Activated T-cell treated with anti-CD3 and anti-CD28 coated beads, Interleukin-2, amount 50 U/mL, for 24 hours (primary cell): ENCODE data around the gene SH3RF3.
"Not testable (repeated sequence)": the region's sequence is repeated elsewhere in the genome, so short reads cannot be mapped to it uniquely, and the experiment has no call there.

Experiments
- DNase-seq: peaks from one replicate; pipeline ENCODE4 v3.0.0-alpha.2; 2020
- H3K27ac Mint-ChIP-seq: 2 replicates; pipeline ENCODE4 v1.8.0; 2020; ENCODE audit warnings: mild to moderate bottlenecking, mixed read lengths
- H3K27me3 Mint-ChIP-seq: 2 replicates; pipeline ENCODE4 v1.8.0; 2020; ENCODE audit warnings: mixed read lengths
- H3K36me3 Mint-ChIP-seq: 2 replicates; pipeline ENCODE4 v1.8.0; 2020; ENCODE audit warnings: low read depth, mixed read lengths
- H3K4me1 Mint-ChIP-seq: 2 replicates; pipeline ENCODE4 v1.8.0; 2020; ENCODE audit warnings: low read depth, mixed read lengths
- H3K4me3 Mint-ChIP-seq: 2 replicates; pipeline ENCODE4 v1.8.0; 2020; ENCODE audit warnings: mild to moderate bottlenecking, moderate library complexity, mixed read lengths
- H3K9me3 Mint-ChIP-seq: 2 replicates; pipeline ENCODE4 v1.8.0; 2020; ENCODE audit warnings: mixed read lengths

Gene SH3RF3

GRCh38 chr2:109525836-109526235 is 396.8 kb downstream of the SH3RF3 start:
- no peak overlapping the region for H3K4me3 Mint-ChIP-seq
- H3K36me3 Mint-ChIP-seq, result no peaks in the 10 kb centered on the region
- no peaks in the 10 kb centered on the region for H3K27me3 Mint-ChIP-seq
- no peaks in the 10 kb centered on the region for H3K9me3 Mint-ChIP-seq
- H3K27ac Mint-ChIP-seq, result no peak overlapping the region
- DNase-seq, result no peak
- no peaks in the 10 kb centered on the region for H3K4me1 Mint-ChIP-seq

- Mint-ChIP-seq H3K36me3 (no peaks in the 10 kb centered on the region), H3K27me3 (no peaks in the 10 kb centered on the region), H3K9me3 (no peaks in the 10 kb centered on the region), H3K27ac (no peak overlapping the region), H3K4me1 (no peaks in the 10 kb centered on the region), H3K4me3 (no peak overlapping the region)
- no peak for DNase-seq
These were observed 397.5 kb downstream of the SH3RF3 start for GRCh38 chr2:109526442-109526970.

GRCh38 chr2:109527079-109527478 is 398.1 kb downstream of the SH3RF3 start:
- no peaks in the 10 kb centered on the region for H3K27me3 Mint-ChIP-seq
- H3K9me3 Mint-ChIP-seq, result no peaks in the 10 kb centered on the region
- no peak for DNase-seq
- no peak overlapping the region for H3K4me3 Mint-ChIP-seq
- no peaks in the 10 kb centered on the region for H3K4me1 Mint-ChIP-seq
- H3K36me3 Mint-ChIP-seq, result no peaks in the 10 kb centered on the region
- H3K27ac Mint-ChIP-seq, result no peak overlapping the region

- Mint-ChIP-seq H3K9me3 (no peaks in the 10 kb centered on the region), H3K4me3 (no peak overlapping the region), H3K36me3 (no peaks in the 10 kb centered on the region), H3K27ac (no peak overlapping the region), H3K4me1 (no peaks in the 10 kb centered on the region), H3K27me3 (no peaks in the 10 kb centered on the region)
- DNase-seq, result no peak
These were observed 399.1 kb downstream of the SH3RF3 start for GRCh38 chr2:109527846-109528705.

DNA sequence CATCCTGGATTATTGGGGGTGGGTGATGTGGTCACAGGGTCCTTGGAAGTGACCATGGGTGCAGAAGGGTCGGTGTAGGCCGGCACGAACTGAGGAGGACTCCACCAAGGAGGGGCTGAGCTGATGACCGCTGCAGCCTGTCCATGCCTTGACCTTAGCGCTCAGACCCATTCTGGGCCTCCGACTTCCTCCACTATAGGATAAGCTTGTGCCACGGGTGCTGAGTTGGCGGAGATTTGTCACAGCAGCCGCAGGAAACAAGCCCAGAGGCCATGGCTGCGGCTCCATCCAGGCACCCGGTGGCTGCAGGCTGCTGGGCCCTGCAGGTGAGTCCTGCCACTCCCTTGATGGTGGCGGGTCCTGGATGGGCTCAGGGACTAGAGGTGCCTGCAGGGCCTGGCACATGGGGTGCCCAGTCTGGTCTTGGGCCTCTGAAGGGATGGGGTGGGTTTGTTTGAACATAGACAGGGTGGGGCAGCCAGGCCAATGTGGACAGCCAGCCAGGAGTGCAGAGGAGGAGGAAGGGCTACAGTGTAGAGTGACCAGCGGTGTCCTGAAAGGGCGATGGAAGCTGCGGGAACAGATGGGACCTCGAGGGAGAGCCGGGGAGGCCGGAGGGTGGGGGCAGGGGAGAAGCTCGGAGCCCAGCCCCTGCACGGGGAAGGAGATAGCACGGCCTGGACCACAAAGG is 400.0 kb downstream of the SH3RF3 start:
- Mint-ChIP-seq H3K27me3 (no peaks in the 10 kb centered on the region), H3K36me3 (no peaks in the 10 kb centered on the region), H3K9me3 (no peaks in the 10 kb centered on the region), H3K4me1 (no peaks in the 10 kb centered on the region), H3K27ac (no peak overlapping the region), H3K4me3 (no peak overlapping the region)
- no peak for DNase-seq

DNA sequence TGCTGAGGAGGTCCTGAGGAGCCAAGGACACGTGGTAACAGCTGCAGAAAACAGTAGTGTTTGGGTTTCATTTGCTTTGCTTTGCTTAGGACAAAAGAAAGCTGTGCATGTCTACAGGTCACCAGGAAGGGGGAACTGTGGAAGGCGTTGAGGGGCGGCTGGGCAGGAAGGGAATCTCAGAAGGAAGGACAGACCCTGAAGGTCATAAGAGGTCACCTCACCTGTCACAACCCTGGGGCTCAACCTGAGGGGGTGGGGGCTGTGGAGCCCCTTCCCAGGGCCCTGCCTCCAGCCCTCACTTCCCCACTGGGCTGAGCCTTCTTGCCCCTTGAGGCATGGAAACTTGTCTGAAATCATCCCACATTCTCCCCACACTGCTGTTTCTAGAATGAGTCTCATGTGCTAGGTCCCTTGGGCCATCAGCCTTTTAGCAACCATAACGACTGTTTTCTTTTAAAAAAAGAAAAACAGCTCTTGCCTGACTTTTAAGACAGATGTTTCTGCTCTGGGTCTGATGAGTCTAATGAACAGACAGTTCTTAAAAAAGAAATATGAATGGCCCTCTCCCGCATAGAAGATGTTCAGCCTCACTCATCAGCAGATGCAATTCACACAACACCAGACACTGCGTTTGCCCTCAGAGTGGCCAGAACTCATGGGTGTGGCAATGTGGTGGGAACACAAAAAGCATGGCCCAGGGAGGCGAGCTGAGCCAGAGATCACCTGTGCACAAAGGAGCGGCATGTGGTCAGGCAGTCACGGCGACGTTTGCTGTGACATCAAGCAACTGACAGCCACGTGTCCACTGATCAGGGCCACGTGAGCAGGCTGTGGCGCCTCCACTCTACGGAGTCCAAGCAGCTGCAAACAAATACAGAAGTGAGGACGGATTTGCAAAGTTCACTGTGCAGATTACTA is 400.8 kb downstream of the SH3RF3 start:
- Mint-ChIP-seq H3K27ac (no peak overlapping the region), H3K27me3 (no peaks in the 10 kb centered on the region), H3K36me3 (no peaks in the 10 kb centered on the region), H3K4me3 (no peak overlapping the region), H3K9me3 (no peaks in the 10 kb centered on the region), H3K4me1 (no peaks in the 10 kb centered on the region)
- no peak for DNase-seq

- H3K36me3 Mint-ChIP-seq, result no peaks in the 10 kb centered on the region
- H3K27me3 Mint-ChIP-seq, result no peaks in the 10 kb centered on the region
- H3K4me1 Mint-ChIP-seq, result no peaks in the 10 kb centered on the region
- DNase-seq, result no peak
- no peaks in the 10 kb centered on the region for H3K9me3 Mint-ChIP-seq
- no peak overlapping the region for H3K27ac Mint-ChIP-seq
- no peak overlapping the region for H3K4me3 Mint-ChIP-seq
These were observed 401.7 kb downstream of the SH3RF3 start for GRCh38 chr2:109530712-109531111.

- H3K36me3 Mint-ChIP-seq, result no peaks in the 10 kb centered on the region
- H3K4me3 Mint-ChIP-seq, result no peak overlapping the region
- no peaks in the 10 kb centered on the region for H3K27me3 Mint-ChIP-seq
- H3K27ac Mint-ChIP-seq, result no peak overlapping the region
- H3K9me3 Mint-ChIP-seq, result no peaks in the 10 kb centered on the region
- DNase-seq, result no peak
- no peaks in the 10 kb centered on the region for H3K4me1 Mint-ChIP-seq
These were observed 402.2 kb downstream of the SH3RF3 start for GRCh38 chr2:109531221-109531620.

GRCh38 chr2:109531896-109532727 is 403.1 kb downstream of the SH3RF3 start:
- DNase-seq, result no peak
- Mint-ChIP-seq H3K9me3 (no peaks in the 10 kb centered on the region), H3K4me3 (no peak overlapping the region), H3K27ac (no peak overlapping the region), H3K4me1 (no peaks in the 10 kb centered on the region), H3K36me3 (no peaks in the 10 kb centered on the region), H3K27me3 (no peaks in the 10 kb centered on the region)

DNA sequence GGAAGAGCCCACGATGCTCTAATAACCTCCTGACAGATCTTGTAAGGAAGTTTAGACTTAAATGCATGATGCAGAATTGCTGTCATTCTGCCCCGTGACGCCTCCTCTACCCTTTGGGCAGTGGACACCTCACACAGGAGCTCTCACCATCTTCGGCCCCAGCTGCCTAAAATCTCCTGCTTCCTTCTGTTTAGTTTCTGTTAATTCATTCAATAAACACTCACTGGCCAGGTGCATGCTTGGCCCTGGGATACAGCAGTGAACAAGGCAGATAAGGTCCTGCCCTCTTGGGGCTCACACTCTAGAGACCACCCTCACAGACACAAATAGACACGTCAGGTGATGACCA is 403.7 kb downstream of the SH3RF3 start:
- Mint-ChIP-seq H3K4me3 (no peak overlapping the region), H3K4me1 (no peaks in the 10 kb centered on the region), H3K27me3 (no peaks in the 10 kb centered on the region), H3K36me3 (no peaks in the 10 kb centered on the region), H3K27ac (no peak overlapping the region), H3K9me3 (no peaks in the 10 kb centered on the region)
- no peak for DNase-seq

- H3K4me3 Mint-ChIP-seq, result no peak overlapping the region
- no peak overlapping the region for H3K27ac Mint-ChIP-seq
- H3K27me3 Mint-ChIP-seq, result no peaks in the 10 kb centered on the region
These were observed 404.8 kb downstream of the SH3RF3 start for GRCh38 chr2:109533823-109534222.

GRCh38 chr2:109535217-109535946 is 406.4 kb downstream of the SH3RF3 start:
- Mint-ChIP-seq H3K36me3 (no peaks in the 10 kb centered on the region), H3K27ac (no peak overlapping the region), H3K4me3 (no peak overlapping the region), H3K27me3 (no peaks in the 10 kb centered on the region), H3K9me3 (no peaks in the 10 kb centered on the region), H3K4me1 (no peaks in the 10 kb centered on the region)
- DNase-seq, result no peak

More at GRCh38 chr2:109533823-109534222, 404.8 kb downstream of the SH3RF3 start:
- H3K9me3 Mint-ChIP-seq, result no peaks in the 10 kb centered on the region
- DNase-seq, result no peak
- H3K4me1 Mint-ChIP-seq, result no peaks in the 10 kb centered on the region
- no peaks in the 10 kb centered on the region for H3K36me3 Mint-ChIP-seq

GRCh38 chr2:109536556-109536955 is 407.6 kb downstream of the SH3RF3 start:
- not testable (repeated sequence) for H3K4me1 Mint-ChIP-seq, H3K27ac Mint-ChIP-seq, H3K4me3 Mint-ChIP-seq, H3K27me3 Mint-ChIP-seq, DNase-seq, H3K36me3 Mint-ChIP-seq, H3K9me3 Mint-ChIP-seq
